ENCODE results near the gene SNW1. TPM values are rescaled to one million over a fixed set of nuclear protein-coding genes. Genes with fewer than 3 reads are reported as not detected.

Gene SNW1
- total and polyA plus RNA-seq, 2 of the 13 experiments (the other 11 are each of a cell fraction or from before 2014, with no cell fraction given) = 23.2 to 65.8 TPM

- TF ChIP-seq PATZ1 (CRISPR knock-in tag; IDR thresholded peaks at IDR 0.05) (peak; percentile 44; the same call in 1 of the 2 replicates), KDM5B (CRISPR knock-in tag; IDR thresholded peaks at IDR 0.05; ENCODE audit: borderline replicate concordance) (peak; percentile 90; the same call in 1 of the 2 replicates), PHF5A (CRISPR knock-in tag; IDR thresholded peaks at IDR 0.05; ENCODE audit: low read depth, unreplicated experiment) (no peak), NR2F2 (IDR thresholded peaks at IDR 0.05; ENCODE audit: borderline replicate concordance, low read depth) (no peak), ZFX (CRISPR knock-in tag; IDR thresholded peaks at IDR 0.05; ENCODE audit: low read depth) (peak; percentile 96), ADNP (CRISPR knock-in tag; IDR thresholded peaks at IDR 0.05) (no peak), ZNF556 (CRISPR knock-in tag; IDR thresholded peaks at IDR 0.05; ENCODE audit: borderline replicate concordance) (no peak), ZBTB3 (CRISPR knock-in tag; IDR thresholded peaks at IDR 0.05; ENCODE audit: borderline replicate concordance, low read depth) (peak; percentile 61; the same call in 1 of the 2 replicates), HNF1B (CRISPR knock-in tag; IDR thresholded peaks at IDR 0.05) (no peak), ZNF431 (CRISPR knock-in tag; IDR thresholded peaks at IDR 0.05; ENCODE audit: borderline replicate concordance, low read depth) (no peak), ZEB1 (IDR thresholded peaks at IDR 0.05; ENCODE audit: insufficient replicate concordance, low read depth) (no peak), FOSL2 (CRISPR knock-in tag; IDR thresholded peaks at IDR 0.05) (no peak; the same call in 1 of the 2 replicates), ZC3H13 (CRISPR knock-in tag; IDR thresholded peaks at IDR 0.05) (peak; percentile 33; the same call in 1 of the 2 replicates), HDAC6 (IDR thresholded peaks at IDR 0.05; ENCODE audit: low read depth, low read length) (no peak), AGO1 (IDR thresholded peaks at IDR 0.05; ENCODE audit: low read depth, low read length, poor library complexity, severe bottlenecking) (no peak), ZNF350 (CRISPR knock-in tag; IDR thresholded peaks at IDR 0.05; ENCODE audit: borderline replicate concordance, low read depth) (peak; percentile 42; the same call in 1 of the 2 replicates), PAWR (CRISPR knock-in tag; IDR thresholded peaks at IDR 0.05; ENCODE audit: borderline replicate concordance) (no peak), SNAPC4 (CRISPR knock-in tag; IDR thresholded peaks at IDR 0.05) (no peak), ZNF781 (CRISPR knock-in tag; IDR thresholded peaks at IDR 0.05; ENCODE audit: borderline replicate concordance, not compliant biosample characterization) (no peak)
Observed at GRCh38 chr14:77799863-77800730, 39.1 kb upstream of the SNW1 start, which contains the start of gene ADCK1 (continued).
